Left lung (tissue), 10 donors: Measurements from ENCODE around the gene RBPJL. TPM values are rescaled to one million over a fixed set of nuclear protein-coding genes. Genes with fewer than 3 reads are reported as not detected.

ENCODE experiments used
- ATAC-seq: fragments of 200-7000 bp; cut with Tn5 transposase; one replicate; pipeline ENCODE4 v1.9.1; 2020; ENCODE audit warnings: moderate library complexity
- DNase-seq, 4 donors: peaks; one replicate each; pipeline ENCODE4 v3.0.0-alpha.2; 2013 to 2020
- H3K27ac ChIP-seq, 2 donors: fragments of 200-600 bp; sonication (generic) in 1 of 2; one replicate each; pipeline versions ENCODE4 v1.5.0 to v1.8.0; 2020 to 2021
- H3K27me3 ChIP-seq, 2 donors: fragments of 200-600 bp; sonication (generic) in 1 of 2; one replicate each; pipeline versions ENCODE4 v1.5.0 to v1.8.0; 2020 to 2021
- H3K36me3 ChIP-seq, 2 donors: fragments of 200-600 bp; sonication (generic) in 1 of 2; one replicate each; pipeline versions ENCODE4 v1.5.0 to v1.8.0; 2020 to 2021
- H3K4me1 ChIP-seq, 2 donors: fragments of 200-600 bp; one replicate each; pipeline ENCODE4 v1.8.0; 2021
- H3K4me3 ChIP-seq, 2 donors: fragments of 200-600 bp; sonication (generic) in 1 of 2; one replicate each; pipeline versions ENCODE4 v1.5.0 to v1.8.0; 2020 to 2021; ENCODE audit warnings: mild to moderate bottlenecking in 1 of 2
- H3K9me3 ChIP-seq, 2 donors: fragments of 200-600 bp; sonication (generic) in 1 of 2; one replicate each; pipeline versions ENCODE4 v1.5.0 to v1.8.0; 2020 to 2021
- intact Hi-C, 2 donors: fragments of 100-400 bp; cut with DNase I; formaldehyde crosslinking; loops; one replicate each; pipeline versions ENCODE4 v1.11.2 to v1.14.2; 2022
- polyA plus RNA-seq, 6 donors: library from polyadenylated mRNA; unstranded; fragments of 120-200 nt; gene quantifications; one replicate each; pipeline ENCODE4 v1.2.1, GENCODE V29; 2013; ENCODE audit not compliant: insufficient read length in 6 of 6
- total RNA-seq, 2 donors: library from RNA; stranded (reverse); fragmentation: NEBNext Ultra II Directional; extraction: Animal tissue kit (Norgen Biotek cat#: 25700); gene quantifications; one replicate each; pipeline ENCODE4 v1.2.1, GENCODE V29; 2021
- TF ChIP-seq, protein P1 (sequence below), 2 donors: fragments of 200-600 bp; sonication (generic) in 1 of 2; IDR thresholded peaks; one replicate each; pipeline versions ENCODE4 v1.5.0 to v1.8.0; 2021; ENCODE audit warnings: antibody characterized with exemption in 2 of 2
- donor health status: DM: no; HTN: yes; CAD: no.
- donor health status: DM: no; HTN: no; CAD: no.

RBPJL gene
- total and polyA plus RNA-seq, 8 donors, result not detected

DNA sequence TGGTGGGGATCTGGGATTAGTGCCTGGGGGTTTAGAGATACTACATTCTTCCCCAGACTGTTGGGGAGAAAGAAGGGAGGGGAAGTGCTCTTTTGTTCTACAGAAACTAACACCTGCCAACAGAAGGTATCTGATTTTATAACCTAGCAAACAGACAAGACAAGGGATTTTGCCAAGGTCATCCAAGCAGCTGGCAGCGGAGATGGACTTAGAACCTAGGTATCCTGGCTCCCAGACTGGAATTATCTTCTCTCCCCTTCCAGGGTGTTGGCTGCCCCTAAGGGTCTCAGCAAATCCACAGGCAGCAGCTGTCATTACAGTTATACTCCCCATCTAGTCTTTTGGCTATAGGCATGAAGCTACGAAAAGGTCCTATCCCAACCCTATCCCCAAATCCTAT is 33.2 kb downstream of the RBPJL start:
- H3K4me1 ChIP-seq, result peaks cover 52 to 72% of the 10 kb centered on the region in 2 donors
- H3K36me3 ChIP-seq, result peaks cover 0 to 32% of the 10 kb centered on the region in 2 donors
- H3K9me3 ChIP-seq, result no peaks in the 10 kb centered on the region
- DNase-seq (no peak), ATAC-seq (no peak)
- intact Hi-C loops, result no loop called here
- H3K4me3 ChIP-seq, result no peak overlapping the region
- H3K27ac ChIP-seq, result peak overlapping the region in 1 of 2 donors; percentile 37
- TF ChIP-seq, protein P1, sequence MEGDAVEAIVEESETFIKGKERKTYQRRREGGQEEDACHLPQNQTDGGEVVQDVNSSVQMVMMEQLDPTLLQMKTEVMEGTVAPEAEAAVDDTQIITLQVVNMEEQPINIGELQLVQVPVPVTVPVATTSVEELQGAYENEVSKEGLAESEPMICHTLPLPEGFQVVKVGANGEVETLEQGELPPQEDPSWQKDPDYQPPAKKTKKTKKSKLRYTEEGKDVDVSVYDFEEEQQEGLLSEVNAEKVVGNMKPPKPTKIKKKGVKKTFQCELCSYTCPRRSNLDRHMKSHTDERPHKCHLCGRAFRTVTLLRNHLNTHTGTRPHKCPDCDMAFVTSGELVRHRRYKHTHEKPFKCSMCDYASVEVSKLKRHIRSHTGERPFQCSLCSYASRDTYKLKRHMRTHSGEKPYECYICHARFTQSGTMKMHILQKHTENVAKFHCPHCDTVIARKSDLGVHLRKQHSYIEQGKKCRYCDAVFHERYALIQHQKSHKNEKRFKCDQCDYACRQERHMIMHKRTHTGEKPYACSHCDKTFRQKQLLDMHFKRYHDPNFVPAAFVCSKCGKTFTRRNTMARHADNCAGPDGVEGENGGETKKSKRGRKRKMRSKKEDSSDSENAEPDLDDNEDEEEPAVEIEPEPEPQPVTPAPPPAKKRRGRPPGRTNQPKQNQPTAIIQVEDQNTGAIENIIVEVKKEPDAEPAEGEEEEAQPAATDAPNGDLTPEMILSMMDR (IDR thresholded peaks at IDR 0.05), result no peak
- no peaks in the 10 kb centered on the region for H3K27me3 ChIP-seq

DNA sequence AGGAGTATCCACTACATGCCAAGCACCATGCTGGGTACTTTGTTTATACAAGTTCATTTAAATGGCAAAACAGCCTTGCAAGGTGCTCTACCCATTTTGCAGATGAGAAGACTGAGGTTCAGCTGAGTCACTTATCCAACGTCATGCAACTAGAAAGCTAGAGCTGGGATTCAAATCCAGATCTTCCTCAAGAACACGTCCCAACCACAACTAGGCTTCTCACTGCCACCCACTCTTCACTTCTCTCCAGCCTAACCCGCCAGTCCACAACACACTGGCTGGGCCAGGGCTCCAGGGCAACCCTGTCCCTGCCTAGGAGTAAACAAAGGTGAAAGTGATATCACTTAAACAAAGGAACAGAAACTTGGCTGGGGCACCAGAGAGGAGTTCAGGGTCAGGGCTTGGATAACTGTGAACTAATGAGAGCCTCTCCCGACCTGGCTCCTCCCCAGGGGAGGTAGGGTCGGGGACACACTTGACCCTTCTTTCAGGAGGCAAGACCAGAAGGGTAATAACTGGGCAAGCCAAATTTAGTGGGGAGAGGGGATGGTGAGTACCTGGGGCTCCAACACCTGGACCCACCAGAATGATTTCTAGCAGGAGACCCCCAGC is 33.7 kb downstream of the RBPJL start:
- peaks cover 56 to 77% of the 10 kb centered on the region in 2 donors for H3K4me1 ChIP-seq
- intact Hi-C loops, result no loop called here
- no peaks in the 10 kb centered on the region for H3K9me3 ChIP-seq
- H3K36me3 ChIP-seq, result peaks cover 0 to 27% of the 10 kb centered on the region in 2 donors
- TF ChIP-seq, protein P1 (IDR thresholded peaks at IDR 0.05), result no peak
- no peak overlapping the region for H3K4me3 ChIP-seq
- peak overlapping the region; percentile 48 to 50 for H3K27ac ChIP-seq
- peak in 1 of 4 donors; percentile 66 for DNase-seq
- H3K27me3 ChIP-seq, result no peaks in the 10 kb centered on the region
- ATAC-seq, result peak; percentile 7

DNA sequence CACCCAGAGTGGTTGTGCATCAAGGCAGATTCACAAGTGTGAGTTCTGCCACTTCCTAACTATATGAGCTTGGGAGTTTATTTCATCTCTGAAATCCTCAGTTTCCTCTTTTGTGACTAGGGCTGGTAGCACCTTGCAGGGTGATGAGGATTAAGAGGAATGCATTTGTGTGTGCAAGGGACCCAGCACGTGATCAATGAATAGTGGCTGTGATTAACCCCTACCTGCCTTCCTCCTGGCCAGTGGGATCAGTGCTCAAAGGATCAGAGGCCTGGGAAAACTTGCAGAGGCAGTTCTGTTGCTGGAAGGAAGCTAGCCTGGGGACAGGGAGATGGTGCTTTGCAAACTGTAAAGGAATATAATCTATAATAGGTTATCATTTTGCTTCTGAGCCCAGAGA is 34.3 kb downstream of the RBPJL start:
- H3K27me3 ChIP-seq, result no peaks in the 10 kb centered on the region
- peak overlapping the region; percentile 48 to 75 for H3K27ac ChIP-seq
- ATAC-seq (no peak), DNase-seq (no peak)
- no peak overlapping the region for H3K4me3 ChIP-seq
- TF ChIP-seq, protein P1 (IDR thresholded peaks at IDR 0.05), result no peak
- H3K36me3 ChIP-seq, result peaks cover 0 to 23% of the 10 kb centered on the region in 2 donors
- H3K4me1 ChIP-seq, result peaks cover 60 to 83% of the 10 kb centered on the region in 2 donors
- no peaks in the 10 kb centered on the region for H3K9me3 ChIP-seq
- intact Hi-C loops, result no loop called here

GRCh38 chr20:45341579-45341938 is 34.9 kb downstream of the RBPJL start:
- intact Hi-C loops, result no loop called here
- ATAC-seq, result no peak
- TF ChIP-seq, protein P1 (IDR thresholded peaks at IDR 0.05), result no peak

DNA sequence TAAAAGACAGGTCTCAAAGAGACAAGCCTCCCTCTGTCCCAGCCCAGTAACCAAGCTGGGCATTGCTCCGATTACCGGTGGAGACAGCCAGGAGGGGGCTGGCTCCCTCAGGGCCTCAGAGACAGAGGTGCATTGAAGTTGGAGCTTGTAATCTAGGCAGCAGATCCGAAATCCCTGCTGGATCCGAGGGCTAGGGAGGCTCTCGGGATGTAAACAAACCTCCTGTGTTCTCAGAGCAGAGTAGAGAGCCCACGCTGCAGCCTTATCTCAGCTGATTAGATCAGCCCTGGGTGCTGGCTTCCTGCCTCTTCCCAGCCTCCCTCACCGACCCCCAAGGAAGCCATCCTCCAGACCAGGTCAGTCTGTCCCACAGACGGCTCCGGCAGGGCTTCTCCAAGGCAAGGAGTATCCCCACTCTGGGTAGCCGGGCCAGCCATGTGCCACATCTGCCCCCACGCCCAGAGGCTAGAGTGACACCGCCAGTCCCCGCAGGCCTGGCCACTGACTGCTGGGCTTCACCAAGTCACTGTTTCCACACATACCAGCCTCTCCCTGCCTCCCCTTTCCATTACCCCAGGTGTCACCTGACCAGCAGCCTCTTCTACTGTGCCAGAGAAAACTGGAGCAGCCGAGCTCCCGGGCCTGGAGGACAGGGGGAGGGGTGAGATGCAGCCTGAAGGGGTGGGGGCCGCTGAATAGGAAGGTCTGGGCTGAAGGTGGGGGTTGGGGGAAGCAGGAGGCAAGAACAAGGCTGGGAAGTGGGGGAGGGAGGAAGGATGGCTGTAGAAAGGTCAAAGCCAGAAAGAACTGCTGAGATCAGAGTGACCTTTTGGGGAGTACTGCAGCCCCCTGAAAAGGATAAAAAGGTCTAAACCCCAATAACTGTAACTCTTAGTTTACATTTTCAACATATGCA is 35.6 kb downstream of the RBPJL start:
- DNase-seq (peak in 3 of 4 donors; percentile 59 to 82 (median 78)), ATAC-seq (peak; percentile 37)
- Histone ChIP-seq H3K4me3 (peak overlapping the region in 1 of 2 donors; percentile 66), H3K4me1 (peaks cover 57 to 93% of the 10 kb centered on the region in 2 donors), H3K27me3 (no peaks in the 10 kb centered on the region), H3K27ac (peak overlapping the region; percentile 75 to 79), H3K36me3 (peaks cover 0 to 23% of the 10 kb centered on the region in 2 donors), H3K9me3 (no peaks in the 10 kb centered on the region)
- TF ChIP-seq, protein P1 (IDR thresholded peaks at IDR 0.05), result no peak
- intact Hi-C loops, result no loop called here

More at GRCh38 chr20:45341579-45341938, 34.9 kb downstream of the RBPJL start:
- no peaks in the 10 kb centered on the region for H3K27me3 ChIP-seq
- peaks cover 0 to 23% of the 10 kb centered on the region in 2 donors for H3K36me3 ChIP-seq
- H3K27ac ChIP-seq, result peak overlapping the region; percentile 75 to 79
- H3K4me3 ChIP-seq, result no peak overlapping the region
- peaks cover 60 to 89% of the 10 kb centered on the region in 2 donors for H3K4me1 ChIP-seq
- H3K9me3 ChIP-seq, result no peaks in the 10 kb centered on the region
- DNase-seq, result no peak
